Kasumi-1 (cell line): ENCODE measurements around the gene EIF5A.
"Not testable (repeated sequence)": the region's sequence is repeated elsewhere in the genome, so short reads cannot be mapped to it uniquely, and the experiment has no call there.

ENCODE experiments used
- DNase-seq, 2 experiments: peaks; one replicate each; lab custom pipeline; 2025; lab: John Stamatoyannopoulos, UW

Gene EIF5A

GRCh38 chr17:7332600-7333069 is 25.2 kb downstream of the EIF5A start:
- DNase-seq, result not testable (repeated sequence)

- no peak for DNase-seq
Observed at GRCh38 chr17:7334938-7335538, 27.6 kb downstream of the EIF5A start.

GRCh38 chr17:7335765-7336164 is 28.3 kb downstream of the EIF5A start:
- not testable (repeated sequence) for DNase-seq

- peak; percentile 16 to 23 for DNase-seq
Observed at GRCh38 chr17:7336240-7337175, 29.1 kb downstream of the EIF5A start, which contains the start of gene ACAP1. ACAP1 (plus strand) TSS chr17:7336529; CDS start chr17:7336735, 206 bp downstream.

- DNase-seq, result not testable (repeated sequence)
Observed at GRCh38 chr17:7337600-7337999, 30.2 kb downstream of the EIF5A start.

- no peak for DNase-seq
Observed at GRCh38 chr17:7340179-7340578, 32.8 kb downstream of the EIF5A start.

GRCh38 chr17:7341842-7342241 is 34.4 kb downstream of the EIF5A start:
- no peak for DNase-seq

- DNase-seq, result no peak
Observed at GRCh38 chr17:7343250-7343649, 35.8 kb downstream of the EIF5A start.

GRCh38 chr17:7346761-7347614 is 39.6 kb downstream of the EIF5A start:
- DNase-seq, result no peak

GRCh38 chr17:7347630-7348477 is 40.4 kb downstream of the EIF5A start:
- no peak for DNase-seq

GRCh38 chr17:7348478-7349242 is 41.2 kb downstream of the EIF5A start:
- no peak for DNase-seq

GRCh38 chr17:7351665-7352502 is 44.5 kb downstream of the EIF5A start, which contains the start of gene KCTD11:
KCTD11 (plus strand) TSS chr17:7352162.
- DNase-seq, result peak in 1 of 2 experiments; percentile 5

GRCh38 chr17:7352503-7352889 is 45.1 kb downstream of the EIF5A start:
- no peak for DNase-seq

GRCh38 chr17:7352910-7353635 is 45.6 kb downstream of the EIF5A start:
- DNase-seq, result no peak

GRCh38 chr17:7354262-7354843 is 46.9 kb downstream of the EIF5A start:
- DNase-seq, result no peak

GRCh38 chr17:7355053-7355452 is 47.6 kb downstream of the EIF5A start, which contains the start of gene TMEM95:
TMEM95 (plus strand) TSS chr17:7355156; CDS start chr17:7355205, 49 bp downstream.
- DNase-seq, result no peak

- no peak for DNase-seq
Observed at GRCh38 chr17:7355573-7355972, 48.1 kb downstream of the EIF5A start.

- DNase-seq, result peak; percentile 18 to 40
Observed at GRCh38 chr17:7356072-7356549, 48.7 kb downstream of the EIF5A start.
